Mononuclear cell (primary cell): ENCODE results near the gene RAD1. TPM values are rescaled to one million over a fixed set of nuclear protein-coding genes. Genes with fewer than 3 reads are reported as not detected.

ENCODE experiments used
- H3K27me3 ChIP-seq: 2 replicates; pipeline ENCODE4 v1.6.0; 2011; ENCODE audit warnings: low read length, control low read depth; ENCODE audit not compliant: insufficient read depth
- H3K4me1 ChIP-seq: 2 replicates; pipeline ENCODE4 v1.5.1; 2011; ENCODE audit warnings: mild to moderate bottlenecking, low read length, control low read depth; ENCODE audit not compliant: insufficient read depth
- H3K4me3 ChIP-seq: 2 replicates; pipeline ENCODE4 v1.5.1; 2011; ENCODE audit warnings: mild to moderate bottlenecking, low read length, moderate library complexity
- H3K9me3 ChIP-seq: 2 replicates; pipeline ENCODE4 v1.5.1; 2011; ENCODE audit warnings: low read depth, mild to moderate bottlenecking, control low read depth, low read length
- total RNA-seq: library from RNA; depleted of rRNA; stranded (reverse); fragments of >200 nt; gene quantifications from one replicate; pipeline ENCODE4 v1.2.3, GENCODE V29; 2012

RAD1 gene
- total RNA-seq, 1 donor: 13.6 TPM

GRCh38 chr5:34859253-34859652 lies 56.1 kb downstream of the RAD1 start:
- no peak overlapping the region for H3K4me3 ChIP-seq
- no peaks in the 10 kb centered on the region for H3K27me3 ChIP-seq
- H3K4me1 ChIP-seq: no peaks in the 10 kb centered on the region
- no peaks in the 10 kb centered on the region for H3K9me3 ChIP-seq

GRCh38 chr5:34858790-34859189 lies 56.5 kb downstream of the RAD1 start:
- no peaks in the 10 kb centered on the region for H3K27me3 ChIP-seq
- no peaks in the 10 kb centered on the region for H3K9me3 ChIP-seq
- no peak overlapping the region for H3K4me3 ChIP-seq
- H3K4me1 ChIP-seq: no peaks in the 10 kb centered on the region

- Histone ChIP-seq H3K4me1 (no peaks in the 10 kb centered on the region), H3K4me3 (no peak overlapping the region), H3K27me3 (no peaks in the 10 kb centered on the region), H3K9me3 (no peaks in the 10 kb centered on the region)
Observed at GRCh38 chr5:34857894-34858293, 57.4 kb downstream of the RAD1 start.

- H3K4me3 ChIP-seq: no peak overlapping the region
- no peaks in the 10 kb centered on the region for H3K27me3 ChIP-seq
- H3K9me3 ChIP-seq: no peaks in the 10 kb centered on the region
- no peaks in the 10 kb centered on the region for H3K4me1 ChIP-seq
Observed at GRCh38 chr5:34857161-34857560, 58.1 kb downstream of the RAD1 start.

Other genes starting within 250 kb of the RAD1 start
- 0.10 TPM for gene TTC23L, start 76.3 kb downstream of the RAD1 start, total RNA-seq
- gene BRIX1, start 207 bp upstream of the RAD1 start, total RNA-seq: 50.7 TPM
- 30.4 TPM for gene DNAJC21, start 14.1 kb upstream of the RAD1 start, total RNA-seq
- not detected for gene AGXT2, start 132.4 kb upstream of the RAD1 start, total RNA-seq